CD4-positive, alpha-beta T cell treated with Interferon alpha-2 for 1 hour (primary cell): ENCODE data around the gene NAV2.

Experiments used
- DNase-seq, 2 donors: peaks; one replicate each; pipeline ENCODE4 v3.0.0-alpha.2; 2020 to 2022

NAV2 gene

GRCh38 chr11:19838994-19839768, 126.5 kb downstream of the NAV2 start:
- DNase-seq, result no peak

- DNase-seq, result no peak
These were observed 128.3 kb downstream of the NAV2 start for GRCh38 chr11:19840961-19841360.

- no peak for DNase-seq
These were observed 129.9 kb downstream of the NAV2 start for GRCh38 chr11:19842505-19842904.

- no peak for DNase-seq
These were observed 130.4 kb downstream of the NAV2 start for GRCh38 chr11:19843079-19843478.

GRCh38 chr11:19844012-19844411, 131.4 kb downstream of the NAV2 start:
- no peak for DNase-seq

GRCh38 chr11:19844806-19845205, 132.2 kb downstream of the NAV2 start:
- no peak for DNase-seq

GRCh38 chr11:19845626-19846025, 133.0 kb downstream of the NAV2 start:
- no peak for DNase-seq

- DNase-seq, result no peak
These were observed 134.1 kb downstream of the NAV2 start for GRCh38 chr11:19846654-19847305.

GRCh38 chr11:19848219-19848618, 135.6 kb downstream of the NAV2 start:
- no peak for DNase-seq

- no peak for DNase-seq
These were observed 136.6 kb downstream of the NAV2 start for GRCh38 chr11:19849107-19849789.

- DNase-seq, result no peak
These were observed 137.4 kb downstream of the NAV2 start for GRCh38 chr11:19849947-19850593.

GRCh38 chr11:19852288-19852687, 139.7 kb downstream of the NAV2 start:
- no peak for DNase-seq

- no peak for DNase-seq
These were observed 140.4 kb downstream of the NAV2 start for GRCh38 chr11:19853016-19853415.

- no peak for DNase-seq
These were observed 141.3 kb downstream of the NAV2 start for GRCh38 chr11:19853920-19854319.

- DNase-seq, result no peak
These were observed 148.5 kb downstream of the NAV2 start for GRCh38 chr11:19861171-19861570.

- DNase-seq, result no peak
These were observed 149.5 kb downstream of the NAV2 start for GRCh38 chr11:19862091-19862490.

GRCh38 chr11:19864141-19865140, 151.8 kb downstream of the NAV2 start:
- DNase-seq, result no peak

GRCh38 chr11:19866037-19866436, 153.4 kb downstream of the NAV2 start:
- no peak for DNase-seq

- DNase-seq, result no peak
These were observed 153.9 kb downstream of the NAV2 start for GRCh38 chr11:19866521-19866920.

GRCh38 chr11:19867064-19867463, 154.4 kb downstream of the NAV2 start:
- DNase-seq, result no peak

GRCh38 chr11:19868281-19868821, 155.7 kb downstream of the NAV2 start:
- no peak for DNase-seq

GRCh38 chr11:19868871-19869270, 156.2 kb downstream of the NAV2 start:
- no peak for DNase-seq
